Breast epithelium (tissue), 4 donors: ENCODE measurements around the gene ZNF19. TPM values are rescaled to one million over a fixed set of nuclear protein-coding genes. Genes with fewer than 3 reads are reported as not detected.

Source experiments
- DNase-seq, 2 donors: peaks; one replicate each; pipeline ENCODE4 v3.0.0-alpha.2; 2019; ENCODE audit warnings: low spot score in 2 of 2
- H3K27ac ChIP-seq, 2 donors: fragments of 200-600 bp; sonication (generic) in 1 of 2; one replicate each; pipeline ENCODE4 v1.5.1; 2016 to 2019; ENCODE audit warnings: mild to moderate bottlenecking in 1 of 2
- H3K27me3 ChIP-seq, 2 donors: fragments of 200-600 bp; sonication (generic) in 1 of 2; one replicate each; pipeline versions ENCODE4 v1.5.1 to v1.6.0; 2017 to 2019; ENCODE audit warnings: control low read depth in 1 of 2, mild to moderate bottlenecking in 1 of 2
- H3K36me3 ChIP-seq: fragments of 200-600 bp; one replicate; pipeline ENCODE4 v1.5.1; 2019
- H3K4me1 ChIP-seq, 2 donors: fragments of 200-600 bp; sonication (generic); one replicate each; pipeline ENCODE4 v1.5.1; 2016 to 2019; ENCODE audit warnings: control low read depth in 1 of 2
- H3K4me3 ChIP-seq, 3 donors: fragments of 200-600 bp; sonication (generic); 1 replicate in 2 of 3; 2 replicates in 1 of 3; pipeline ENCODE4 v1.5.1; 2016 to 2019; ENCODE audit warnings: mild to moderate bottlenecking in 3 of 3, moderate library complexity in 2 of 3
- H3K9me3 ChIP-seq, 2 donors: fragments of 200-600 bp; sonication (generic) in 1 of 2; one replicate each; pipeline ENCODE4 v1.5.1; 2016 to 2019; ENCODE audit warnings: control low read depth in 1 of 2
- POLR2A ChIP-seq: fragments of 450-650 bp; IDR thresholded peaks from one replicate; pipeline ENCODE4 v1.6.1; 2016; ENCODE audit warnings: antibody characterized with exemption, mild to moderate bottlenecking, moderate library complexity
- POLR2AphosphoS5 ChIP-seq, 3 donors: sonication (generic); formaldehyde crosslinking; IDR thresholded peaks; one replicate each; pipeline ENCODE4 v1.6.1; 2017; ENCODE audit warnings: antibody characterized with exemption in 3 of 3
- intact Hi-C: fragments of 100-400 bp; cut with DNase I; formaldehyde crosslinking; loops from one replicate; pipeline ENCODE4 v1.15.1; 2023; ENCODE audit warnings: low total_unique reads
- total RNA-seq, 3 donors: library from RNA; depleted of rRNA; stranded (reverse); fragments of >200 nt; gene quantifications; one replicate each; pipeline ENCODE4 v1.1.0, GENCODE V29; 2016
- TF ChIP-seq, protein P1 (sequence below), 3 donors: fragments of 450-650 bp; IDR thresholded peaks; one replicate each; pipeline ENCODE4 v1.5.1; 2016 to 2017; ENCODE audit warnings: antibody characterized with exemption in 3 of 3, mild to moderate bottlenecking in 3 of 3, moderate library complexity in 3 of 3

ZNF19 gene
- 10 to 100 TPM; 16.7 to 20.2 (median 19.5) TPM for total RNA-seq

DNA sequence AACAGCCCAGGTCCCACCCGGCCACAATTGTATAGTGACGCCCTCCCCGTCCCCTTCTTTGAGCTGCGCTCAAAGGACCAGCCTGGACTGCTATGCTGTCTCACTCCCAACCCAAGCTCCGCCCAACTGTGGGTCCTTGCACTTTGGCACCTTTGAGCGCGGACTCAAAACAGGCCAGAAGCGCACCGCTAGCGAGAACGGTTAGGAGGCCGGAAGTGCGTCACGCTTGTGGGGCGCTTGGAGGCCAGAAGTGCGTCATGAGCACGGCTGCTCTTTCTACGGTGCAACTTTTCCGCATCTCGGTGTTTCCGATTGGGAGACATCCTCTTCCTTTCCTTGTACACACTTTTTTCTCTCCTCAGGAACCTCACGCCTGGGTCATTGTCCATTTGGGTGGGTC lies at the start of gene ZNF19:
TSS of gene ZNF19 (minus strand) at position 203 of the 400 bp plus-strand sequence. CDS start 7,210 bp downstream, outside the sequence.
- no peak for TF ChIP-seq POLR2AphosphoS5 (IDR thresholded peaks at IDR 0.05)
- TF ChIP-seq, protein P1, sequence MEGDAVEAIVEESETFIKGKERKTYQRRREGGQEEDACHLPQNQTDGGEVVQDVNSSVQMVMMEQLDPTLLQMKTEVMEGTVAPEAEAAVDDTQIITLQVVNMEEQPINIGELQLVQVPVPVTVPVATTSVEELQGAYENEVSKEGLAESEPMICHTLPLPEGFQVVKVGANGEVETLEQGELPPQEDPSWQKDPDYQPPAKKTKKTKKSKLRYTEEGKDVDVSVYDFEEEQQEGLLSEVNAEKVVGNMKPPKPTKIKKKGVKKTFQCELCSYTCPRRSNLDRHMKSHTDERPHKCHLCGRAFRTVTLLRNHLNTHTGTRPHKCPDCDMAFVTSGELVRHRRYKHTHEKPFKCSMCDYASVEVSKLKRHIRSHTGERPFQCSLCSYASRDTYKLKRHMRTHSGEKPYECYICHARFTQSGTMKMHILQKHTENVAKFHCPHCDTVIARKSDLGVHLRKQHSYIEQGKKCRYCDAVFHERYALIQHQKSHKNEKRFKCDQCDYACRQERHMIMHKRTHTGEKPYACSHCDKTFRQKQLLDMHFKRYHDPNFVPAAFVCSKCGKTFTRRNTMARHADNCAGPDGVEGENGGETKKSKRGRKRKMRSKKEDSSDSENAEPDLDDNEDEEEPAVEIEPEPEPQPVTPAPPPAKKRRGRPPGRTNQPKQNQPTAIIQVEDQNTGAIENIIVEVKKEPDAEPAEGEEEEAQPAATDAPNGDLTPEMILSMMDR (IDR thresholded peaks at IDR 0.05): no peak
- no peak for TF ChIP-seq POLR2A
- Histone ChIP-seq H3K36me3 (no peaks in the 10 kb centered on the region), H3K4me3 (no peak within 1 kb of the TSS), H3K27me3 (no peaks in the 10 kb centered on the region), H3K27ac (no peak within 1 kb of the TSS), H3K9me3 (no peaks in the 10 kb centered on the region), H3K4me1 (no peaks in the 10 kb centered on the region)
- intact Hi-C loops: no loop called here
- DNase-seq: no peak

DNA sequence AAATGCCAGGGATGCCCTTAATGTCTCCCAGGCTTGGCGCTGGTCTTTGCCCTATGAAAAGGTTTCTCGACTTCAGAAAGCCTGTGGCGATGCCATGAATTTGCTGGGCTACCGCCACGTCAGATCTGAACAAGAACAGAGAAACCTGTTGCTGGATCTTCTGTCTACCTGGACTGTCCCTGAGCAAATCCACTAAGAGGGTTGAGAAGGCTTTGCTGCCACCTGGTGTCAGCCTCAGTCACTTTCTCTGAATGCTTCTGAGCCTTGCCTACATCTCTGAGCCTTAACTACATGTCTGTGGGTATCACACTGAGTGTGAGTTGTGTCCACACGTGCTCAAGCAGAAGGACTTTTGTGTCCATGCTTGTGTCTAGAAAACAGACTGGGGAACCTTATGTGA lies 48.5 kb upstream of the ZNF19 start:
- Histone ChIP-seq H3K27ac (no peak overlapping the region), H3K9me3 (no peaks in the 10 kb centered on the region), H3K27me3 (no peaks in the 10 kb centered on the region), H3K4me3 (no peak overlapping the region), H3K36me3 (no peaks in the 10 kb centered on the region), H3K4me1 (no peaks in the 10 kb centered on the region)
- intact Hi-C loops: no loop called here
- no peak for TF ChIP-seq POLR2A
- TF ChIP-seq POLR2AphosphoS5 (IDR thresholded peaks at IDR 0.05): no peak
- TF ChIP-seq, protein P1 (IDR thresholded peaks at IDR 0.05): peak in 2 of 3 donors; percentile 41 to 43
- no peak for DNase-seq

DNA sequence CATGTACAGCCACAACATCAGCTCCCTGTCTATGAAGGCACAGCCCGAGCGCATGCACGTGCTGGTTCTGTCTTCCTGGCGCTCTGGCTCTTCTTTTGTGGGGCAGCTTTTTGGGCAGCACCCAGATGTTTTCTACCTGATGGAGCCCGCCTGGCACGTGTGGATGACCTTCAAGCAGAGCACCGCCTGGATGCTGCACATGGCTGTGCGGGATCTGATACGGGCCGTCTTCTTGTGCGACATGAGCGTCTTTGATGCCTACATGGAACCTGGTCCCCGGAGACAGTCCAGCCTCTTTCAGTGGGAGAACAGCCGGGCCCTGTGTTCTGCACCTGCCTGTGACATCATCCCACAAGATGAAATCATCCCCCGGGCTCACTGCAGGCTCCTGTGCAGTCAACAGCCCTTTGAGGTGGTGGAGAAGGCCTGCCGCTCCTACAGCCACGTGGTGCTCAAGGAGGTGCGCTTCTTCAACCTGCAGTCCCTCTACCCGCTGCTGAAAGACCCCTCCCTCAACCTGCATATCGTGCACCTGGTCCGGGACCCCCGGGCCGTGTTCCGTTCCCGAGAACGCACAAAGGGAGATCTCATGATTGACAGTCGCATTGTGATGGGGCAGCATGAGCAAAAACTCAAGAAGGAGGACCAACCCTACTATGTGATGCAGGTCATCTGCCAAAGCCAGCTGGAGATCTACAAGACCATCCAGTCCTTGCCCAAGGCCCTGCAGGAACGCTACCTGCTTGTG lies 47.8 kb upstream of the ZNF19 start:
- H3K27me3 ChIP-seq: no peaks in the 10 kb centered on the region
- no peaks in the 10 kb centered on the region for H3K9me3 ChIP-seq
- H3K27ac ChIP-seq: no peak overlapping the region
- intact Hi-C loops: no loop called here
- H3K36me3 ChIP-seq: no peaks in the 10 kb centered on the region
- H3K4me1 ChIP-seq: no peaks in the 10 kb centered on the region
- TF ChIP-seq POLR2A (no peak), POLR2AphosphoS5 (IDR thresholded peaks at IDR 0.05) (no peak)
- TF ChIP-seq, protein P1 (IDR thresholded peaks at IDR 0.05): no peak
- DNase-seq: no peak
- no peak overlapping the region for H3K4me3 ChIP-seq

DNA sequence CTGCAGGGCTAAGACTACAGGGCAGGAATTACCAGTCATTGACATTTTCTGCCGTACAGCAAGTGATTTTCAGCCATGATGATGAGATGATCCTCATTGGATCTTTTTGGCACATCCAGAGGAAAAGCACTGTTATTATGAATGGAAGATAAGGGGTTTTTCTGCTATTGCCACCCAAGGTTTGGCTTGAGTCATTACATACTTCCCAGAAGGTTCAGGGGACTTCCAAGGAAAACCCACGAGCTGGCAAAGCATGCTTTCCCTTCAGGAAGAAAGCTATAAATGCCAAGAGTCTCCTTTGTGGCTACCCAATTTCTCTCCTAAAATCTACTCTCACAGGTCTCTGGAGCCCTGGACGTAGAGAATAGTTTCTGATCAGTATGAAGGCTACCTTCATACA lies 43.2 kb upstream of the ZNF19 start:
- H3K27me3 ChIP-seq: no peaks in the 10 kb centered on the region
- H3K9me3 ChIP-seq: no peaks in the 10 kb centered on the region
- no peaks in the 10 kb centered on the region for H3K36me3 ChIP-seq
- intact Hi-C loops: no loop called here
- H3K27ac ChIP-seq: no peak overlapping the region
- no peaks in the 10 kb centered on the region for H3K4me1 ChIP-seq
- H3K4me3 ChIP-seq: no peak overlapping the region
- DNase-seq: no peak
- no peak for TF ChIP-seq POLR2A
- TF ChIP-seq, protein P1 (IDR thresholded peaks at IDR 0.05): no peak
- no peak for TF ChIP-seq POLR2AphosphoS5 (IDR thresholded peaks at IDR 0.05)

DNA sequence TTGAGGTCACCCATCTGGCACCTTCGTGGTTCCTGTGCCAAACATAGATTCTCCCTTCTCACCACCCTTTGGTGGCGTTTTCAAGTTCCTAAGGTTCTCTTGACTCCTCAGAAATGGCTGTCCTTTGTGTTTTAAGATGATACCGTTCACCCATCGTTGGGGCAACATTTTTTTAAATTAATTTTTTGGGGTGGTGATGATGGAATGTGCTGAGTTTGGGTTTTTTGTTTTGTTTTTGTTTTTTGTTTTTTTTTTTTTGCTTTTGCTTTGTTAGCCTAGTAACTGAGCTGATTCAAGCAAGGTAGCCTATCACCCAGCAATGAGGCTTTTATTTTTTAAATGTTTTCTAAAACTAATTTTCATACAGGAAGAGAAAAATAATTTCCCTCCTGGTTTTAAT lies 39.7 kb upstream of the ZNF19 start:
- Histone ChIP-seq H3K27ac (no peak overlapping the region), H3K36me3 (no peaks in the 10 kb centered on the region), H3K27me3 (no peaks in the 10 kb centered on the region), H3K4me1 (no peaks in the 10 kb centered on the region), H3K4me3 (no peak overlapping the region), H3K9me3 (no peaks in the 10 kb centered on the region)
- intact Hi-C loops: no loop called here
- no peak for DNase-seq
- TF ChIP-seq POLR2A: no peak
- TF ChIP-seq, protein P1 (IDR thresholded peaks at IDR 0.05): no peak
- TF ChIP-seq POLR2AphosphoS5 (IDR thresholded peaks at IDR 0.05): no peak
